Neural progenitor cell (in vitro differentiated cells): Measurements from ENCODE around the gene INIP. TPM values are rescaled to one million over a fixed set of nuclear protein-coding genes. Genes with fewer than 3 reads are reported as not detected.
"Not testable (repeated sequence)": the region's sequence is repeated elsewhere in the genome, so short reads cannot be mapped to it uniquely, and the experiment has no call there.

ENCODE experiments used
- DNase-seq: peaks from one replicate; pipeline ENCODE4 v3.0.0-alpha.2; 2016; ENCODE audit warnings: low spot score
- H2AFZ ChIP-seq: fragments of 200-600 bp; sonication (generic); replicated peaks from 2 replicates; pipeline ENCODE4 v1.6.1; 2016; ENCODE audit warnings: antibody characterized with exemption
- H3F3A ChIP-seq: fragments of 200-600 bp; sonication (generic); 2 replicates; pipeline ENCODE4 v1.6.1; 2016; ENCODE audit warnings: antibody characterized with exemption, low read depth
- H3K27ac ChIP-seq: fragments of 200-600 bp; sonication (generic); 2 replicates; pipeline ENCODE4 v1.5.1; 2016; ENCODE audit warnings: mild to moderate bottlenecking
- H3K27me3 ChIP-seq: fragments of 200-600 bp; sonication (generic); 2 replicates; pipeline ENCODE4 v1.6.1; 2016; ENCODE audit warnings: mild to moderate bottlenecking, moderate library complexity
- H3K36me3 ChIP-seq: fragments of 200-600 bp; sonication (generic); 2 replicates; pipeline ENCODE4 v1.5.1; 2016
- H3K4me1 ChIP-seq: fragments of 200-600 bp; sonication (generic); 2 replicates; pipeline ENCODE4 v1.6.1; 2016; ENCODE audit warnings: mixed run types
- H3K4me2 ChIP-seq: fragments of 200-600 bp; sonication (generic); 2 replicates; pipeline ENCODE4 v1.6.1; 2016
- H3K4me3 ChIP-seq: fragments of 200-600 bp; sonication (generic); 2 replicates; pipeline ENCODE4 v1.5.1; 2016
- H3K79me2 ChIP-seq: fragments of 200-600 bp; sonication (generic); 2 replicates; pipeline ENCODE4 v1.6.1; 2016; ENCODE audit warnings: low read depth
- H3K9ac ChIP-seq: fragments of 200-600 bp; sonication (generic); 2 replicates; pipeline ENCODE4 v1.6.1; 2016
- H3K9me3 ChIP-seq: fragments of 200-600 bp; sonication (generic); 2 replicates; pipeline ENCODE4 v1.5.1; 2016; ENCODE audit warnings: low read depth
- H4K20me1 ChIP-seq: fragments of 200-600 bp; sonication (generic); 2 replicates; pipeline ENCODE4 v1.6.1; 2016; ENCODE audit warnings: low read depth
- H3K27ac Mint-ChIP-seq: 3 replicates; pipeline ENCODE4 v1.8.0; 2021; ENCODE audit warnings: mixed read lengths
- H3K27me3 Mint-ChIP-seq: 2 replicates; pipeline ENCODE4 v1.8.0; 2022; ENCODE audit warnings: low read depth, mild to moderate bottlenecking, inconsistent platforms, moderate library complexity, mixed read lengths; ENCODE audit not compliant: insufficient read depth
- H3K36me3 Mint-ChIP-seq: 3 replicates; pipeline ENCODE4 v1.8.0; 2021; ENCODE audit warnings: mixed read lengths
- H3K4me1 Mint-ChIP-seq: 3 replicates; pipeline ENCODE4 v1.8.0; 2021; ENCODE audit warnings: mixed read lengths
- H3K4me3 Mint-ChIP-seq: 3 replicates; pipeline ENCODE4 v1.8.0; 2021; ENCODE audit warnings: mild to moderate bottlenecking, moderate library complexity, mixed read lengths
- H3K9me3 Mint-ChIP-seq: 3 replicates; pipeline ENCODE4 v1.8.0; 2020; ENCODE audit warnings: mixed read lengths
- EZH2 ChIP-seq: fragments of 200-600 bp; sonication (generic); IDR thresholded peaks from 2 replicates; pipeline ENCODE4 v1.6.1; 2017; ENCODE audit warnings: antibody characterized with exemption, mild to moderate bottlenecking, moderate library complexity
- EZH2phosphoT487 ChIP-seq: fragments of 200-600 bp; sonication (generic); IDR thresholded peaks from 2 replicates; pipeline ENCODE4 v1.6.1; 2017; ENCODE audit warnings: antibody characterized with exemption
- total RNA-seq: library from RNA; depleted of rRNA; stranded (reverse); fragments of >200 nt; gene quantifications from 2 replicates; pipeline ENCODE4 v1.2.3, GENCODE V29; 2015; ENCODE audit warnings: low replicate concordance
- TF ChIP-seq, protein P1 (sequence below): fragments of 200-600 bp; sonication (generic); IDR thresholded peaks from 2 replicates; pipeline ENCODE4 v1.5.1; 2017; ENCODE audit warnings: antibody characterized with exemption, mild to moderate bottlenecking

The INIP gene
- total RNA-seq, 1 donor from 2014 or later, result 39.7 TPM

DNA sequence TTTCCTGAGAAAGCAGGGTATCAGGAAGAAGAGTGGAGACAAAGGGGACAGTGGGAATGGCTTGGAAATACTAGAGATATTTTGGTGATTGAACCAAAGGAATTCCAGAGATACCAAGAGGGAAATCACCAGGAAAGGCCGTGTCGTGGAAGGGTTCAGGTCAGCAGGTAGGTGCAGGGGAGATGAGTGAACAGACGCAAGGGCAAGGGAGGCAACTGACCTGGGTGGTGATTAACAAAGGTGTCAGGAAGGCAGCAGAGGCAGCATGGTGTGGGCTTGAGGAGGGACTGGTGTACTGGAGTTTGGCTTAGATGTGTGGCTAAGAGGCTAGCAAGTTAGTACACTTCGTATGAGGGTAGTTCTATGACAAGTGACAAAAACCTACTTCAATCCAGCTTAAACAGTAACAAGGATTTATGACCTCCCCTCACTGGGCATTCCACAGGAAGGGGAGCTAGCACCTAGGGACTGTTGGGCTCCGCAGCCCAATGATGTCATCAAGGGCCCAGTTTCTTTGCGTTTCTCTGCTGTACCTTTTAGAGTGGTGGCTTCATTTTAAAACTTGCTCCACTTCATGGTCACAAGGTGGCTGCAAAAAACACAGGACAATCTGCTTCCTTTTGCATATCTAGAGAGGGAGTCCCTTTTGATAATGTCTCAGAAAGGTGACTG is 37.0 kb downstream of the INIP start:
- no peak overlapping the region for H3K27ac ChIP-seq
- no peaks in the 10 kb centered on the region for H4K20me1 ChIP-seq
- H3K27ac Mint-ChIP-seq, result peak overlapping the region; percentile 1
- no peak overlapping the region for H3K9ac ChIP-seq
- peaks cover 15% of the 10 kb centered on the region for H3K9me3 Mint-ChIP-seq
- H3K36me3 Mint-ChIP-seq, result peaks cover 19% of the 10 kb centered on the region
- no peak overlapping the region for H3K4me3 ChIP-seq
- TF ChIP-seq EZH2 (no peak), EZH2phosphoT487 (no peak)
- TF ChIP-seq, protein P1, sequence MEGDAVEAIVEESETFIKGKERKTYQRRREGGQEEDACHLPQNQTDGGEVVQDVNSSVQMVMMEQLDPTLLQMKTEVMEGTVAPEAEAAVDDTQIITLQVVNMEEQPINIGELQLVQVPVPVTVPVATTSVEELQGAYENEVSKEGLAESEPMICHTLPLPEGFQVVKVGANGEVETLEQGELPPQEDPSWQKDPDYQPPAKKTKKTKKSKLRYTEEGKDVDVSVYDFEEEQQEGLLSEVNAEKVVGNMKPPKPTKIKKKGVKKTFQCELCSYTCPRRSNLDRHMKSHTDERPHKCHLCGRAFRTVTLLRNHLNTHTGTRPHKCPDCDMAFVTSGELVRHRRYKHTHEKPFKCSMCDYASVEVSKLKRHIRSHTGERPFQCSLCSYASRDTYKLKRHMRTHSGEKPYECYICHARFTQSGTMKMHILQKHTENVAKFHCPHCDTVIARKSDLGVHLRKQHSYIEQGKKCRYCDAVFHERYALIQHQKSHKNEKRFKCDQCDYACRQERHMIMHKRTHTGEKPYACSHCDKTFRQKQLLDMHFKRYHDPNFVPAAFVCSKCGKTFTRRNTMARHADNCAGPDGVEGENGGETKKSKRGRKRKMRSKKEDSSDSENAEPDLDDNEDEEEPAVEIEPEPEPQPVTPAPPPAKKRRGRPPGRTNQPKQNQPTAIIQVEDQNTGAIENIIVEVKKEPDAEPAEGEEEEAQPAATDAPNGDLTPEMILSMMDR, result no peak
- no peaks in the 10 kb centered on the region for H3K79me2 ChIP-seq
- H3K4me1 ChIP-seq, result peaks cover 4% of the 10 kb centered on the region
- H3K4me3 Mint-ChIP-seq, result no peak overlapping the region
- H3K4me2 ChIP-seq, result no peak overlapping the region
- no peaks in the 10 kb centered on the region for H3F3A ChIP-seq
- peaks cover 5% of the 10 kb centered on the region for H3K9me3 ChIP-seq
- DNase-seq, result peak; percentile 4
- no peaks in the 10 kb centered on the region for H3K27me3 Mint-ChIP-seq
- H3K36me3 ChIP-seq, result no peaks in the 10 kb centered on the region
- H2AFZ ChIP-seq, result no peak overlapping the region
- H3K4me1 Mint-ChIP-seq, result no peaks in the 10 kb centered on the region
- no peaks in the 10 kb centered on the region for H3K27me3 ChIP-seq

DNA sequence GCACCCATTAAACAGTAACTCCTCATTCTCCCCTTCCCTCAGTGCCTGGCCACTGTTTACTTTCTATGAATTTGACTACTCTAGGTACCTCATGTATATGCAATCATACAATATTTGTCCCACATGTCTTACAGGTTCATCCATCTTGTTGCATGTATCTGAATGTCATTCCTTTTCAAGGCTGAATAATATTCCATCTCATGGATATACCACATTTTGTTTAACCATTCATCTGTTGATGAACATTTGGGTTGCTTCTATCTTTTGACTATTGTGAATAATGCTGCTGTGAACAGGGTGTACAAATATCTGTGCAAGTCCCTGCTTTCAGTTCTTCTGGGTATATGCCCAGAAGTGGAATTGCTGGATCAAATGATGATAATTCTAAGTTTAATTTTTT is 40.9 kb downstream of the INIP start:
- no peak for DNase-seq
- Histone ChIP-seq H2AFZ (no peak overlapping the region), H3K4me1 (peaks cover 4% of the 10 kb centered on the region), H3K27me3 (no peaks in the 10 kb centered on the region), H3K36me3 (no peaks in the 10 kb centered on the region), H3K27ac (no peak overlapping the region), H3K4me2 (no peak overlapping the region), H4K20me1 (no peaks in the 10 kb centered on the region), H3K4me3 (no peak overlapping the region), H3K9ac (no peak overlapping the region), H3K79me2 (no peaks in the 10 kb centered on the region), H3F3A (no peaks in the 10 kb centered on the region), H3K9me3 (peaks cover 5% of the 10 kb centered on the region)
- no peak overlapping the region for H3K27ac Mint-ChIP-seq
- no peaks in the 10 kb centered on the region for H3K27me3 Mint-ChIP-seq
- H3K9me3 Mint-ChIP-seq, result peaks cover 13% of the 10 kb centered on the region
- H3K4me3 Mint-ChIP-seq, result no peak overlapping the region
- no peaks in the 10 kb centered on the region for H3K4me1 Mint-ChIP-seq
- TF ChIP-seq, protein P1, result no peak
- TF ChIP-seq EZH2 (no peak), EZH2phosphoT487 (no peak)
- peaks cover 7% of the 10 kb centered on the region for H3K36me3 Mint-ChIP-seq

GRCh38 chr9:112673221-112673620 is 44.7 kb downstream of the INIP start:
- not testable (repeated sequence) for H3K4me3 ChIP-seq, H3K36me3 ChIP-seq, H3K27me3 ChIP-seq, H3K27me3 Mint-ChIP-seq, H4K20me1 ChIP-seq, H3K4me3 Mint-ChIP-seq, H3K9ac ChIP-seq, H3F3A ChIP-seq, DNase-seq, H3K9me3 ChIP-seq, H3K9me3 Mint-ChIP-seq, H3K4me2 ChIP-seq, H2AFZ ChIP-seq, H3K4me1 Mint-ChIP-seq, H3K79me2 ChIP-seq, H3K4me1 ChIP-seq, H3K27ac ChIP-seq, H3K27ac Mint-ChIP-seq
- peaks cover 13% of the 10 kb centered on the region for H3K36me3 Mint-ChIP-seq

DNA sequence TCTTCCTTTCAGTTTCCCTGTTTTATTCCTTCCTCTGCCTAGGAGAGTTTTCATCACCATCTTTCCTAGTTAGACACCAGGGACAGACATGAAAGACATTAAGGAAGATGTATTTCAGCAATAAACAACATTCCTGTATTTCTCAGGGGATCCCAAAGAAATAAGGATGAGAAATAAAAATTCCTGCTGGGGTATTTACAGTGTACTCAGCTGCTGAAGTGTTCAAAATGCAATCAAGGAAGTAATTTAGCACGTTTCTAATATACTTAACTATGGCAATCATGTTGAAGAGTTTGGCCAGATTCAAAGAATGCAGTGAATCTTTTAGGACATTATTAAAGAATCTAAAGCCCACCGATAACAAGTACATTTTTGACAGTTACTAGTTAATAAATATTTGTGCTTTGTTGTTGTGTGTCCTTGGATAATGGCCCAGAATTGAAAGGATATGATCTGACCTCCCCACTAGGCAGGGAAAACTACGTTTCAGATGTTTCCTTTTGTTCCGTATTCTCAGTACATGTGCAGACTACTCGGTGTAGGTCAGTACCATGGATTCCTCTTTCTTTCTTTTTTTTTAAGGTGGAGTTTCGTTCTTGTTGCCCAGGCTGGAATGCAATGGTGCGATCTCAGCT is 46.8 kb downstream of the INIP start:
- H3K79me2 ChIP-seq, result no peaks in the 10 kb centered on the region
- no peak for TF ChIP-seq EZH2phosphoT487
- TF ChIP-seq, protein P1, result no peak
- Mint-ChIP-seq H3K27me3 (no peaks in the 10 kb centered on the region), H3K36me3 (peaks cover 6% of the 10 kb centered on the region), H3K4me3 (no peak overlapping the region), H3K9me3 (no peaks in the 10 kb centered on the region), H3K4me1 (no peaks in the 10 kb centered on the region), H3K27ac (no peak overlapping the region)
- DNase-seq, result no peak
- H3K27ac ChIP-seq, result no peak overlapping the region
- H3K9ac ChIP-seq, result no peak overlapping the region
- H3K36me3 ChIP-seq, result no peaks in the 10 kb centered on the region
- no peak overlapping the region for H3K4me3 ChIP-seq
- no peak overlapping the region for H3K4me2 ChIP-seq
- peaks cover 4% of the 10 kb centered on the region for H4K20me1 ChIP-seq
- no peaks in the 10 kb centered on the region for H3K27me3 ChIP-seq
- H3K4me1 ChIP-seq, result no peaks in the 10 kb centered on the region
- H3K9me3 ChIP-seq, result no peaks in the 10 kb centered on the region
- no peaks in the 10 kb centered on the region for H3F3A ChIP-seq
- H2AFZ ChIP-seq, result no peak overlapping the region
